Mesothelial cell of epicardium (in vitro differentiated cells): ENCODE results near the gene ADGRV1. TPM values are rescaled to one million over a fixed set of nuclear protein-coding genes. Genes with fewer than 3 reads are reported as not detected.

Experiments
- DNase-seq, 2 experiments: peaks; one replicate each; pipeline ENCODE4 v3.0.0; 2021; ENCODE audit warnings: low spot score in 2 of 2; ENCODE audit not compliant: unreplicated experiment in 2 of 2
- H3K27ac Mint-ChIP-seq: 2 replicates; pipeline ENCODE4 v1.8.0; 2021; ENCODE audit warnings: mixed read lengths
- H3K27me3 Mint-ChIP-seq: 2 replicates; pipeline ENCODE4 v1.8.0; 2021; ENCODE audit warnings: low read depth, mixed read lengths
- H3K36me3 Mint-ChIP-seq: 2 replicates; pipeline ENCODE4 v1.8.0; 2021; ENCODE audit warnings: mixed read lengths
- H3K4me1 Mint-ChIP-seq: 2 replicates; pipeline ENCODE4 v1.8.0; 2021; ENCODE audit warnings: mixed read lengths
- H3K4me3 Mint-ChIP-seq: 2 replicates; pipeline ENCODE4 v1.8.0; 2021; ENCODE audit warnings: mild to moderate bottlenecking, moderate library complexity, mixed read lengths
- H3K9me3 Mint-ChIP-seq: 2 replicates; pipeline ENCODE4 v1.8.0; 2021; ENCODE audit warnings: mixed read lengths
- total RNA-seq: library from RNA; stranded (reverse); gene quantifications from 3 replicates; pipeline ENCODE4 v1.2.1, GENCODE V29; 2021
- TF ChIP-seq, protein P1 (sequence below): fragments of 200-600 bp; sonication (generic); IDR thresholded peaks from one replicate; pipeline ENCODE4 v1.5.0; 2021; ENCODE audit warnings: antibody characterized with exemption; ENCODE audit not compliant: unreplicated experiment

ADGRV1 gene
- total RNA-seq, 1 donor from 2014 or later, result 25.4 TPM

DNA sequence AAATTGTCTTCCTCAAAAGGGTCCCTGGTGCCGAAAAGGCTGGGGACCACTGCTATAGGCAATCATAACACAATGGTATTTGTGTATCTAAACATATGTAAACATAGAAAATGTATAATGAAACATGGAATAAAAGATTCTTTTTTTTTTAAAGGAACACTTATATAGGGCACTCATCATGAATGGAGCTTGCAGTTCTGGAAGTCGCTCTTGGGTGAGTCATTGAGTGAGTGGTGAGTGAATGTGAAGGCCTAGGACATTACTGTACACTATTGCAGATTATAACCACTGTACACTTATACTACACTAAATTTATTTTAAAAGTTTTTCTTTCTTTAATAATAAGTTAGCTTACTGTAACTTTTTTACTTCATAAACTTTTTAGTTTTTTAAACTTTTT, 648.1 kb downstream of the ADGRV1 start:
- Mint-ChIP-seq H3K27ac (no peak overlapping the region), H3K4me1 (no peaks in the 10 kb centered on the region), H3K4me3 (no peak overlapping the region), H3K27me3 (no peaks in the 10 kb centered on the region), H3K9me3 (no peaks in the 10 kb centered on the region), H3K36me3 (no peaks in the 10 kb centered on the region)
- TF ChIP-seq, protein P1, sequence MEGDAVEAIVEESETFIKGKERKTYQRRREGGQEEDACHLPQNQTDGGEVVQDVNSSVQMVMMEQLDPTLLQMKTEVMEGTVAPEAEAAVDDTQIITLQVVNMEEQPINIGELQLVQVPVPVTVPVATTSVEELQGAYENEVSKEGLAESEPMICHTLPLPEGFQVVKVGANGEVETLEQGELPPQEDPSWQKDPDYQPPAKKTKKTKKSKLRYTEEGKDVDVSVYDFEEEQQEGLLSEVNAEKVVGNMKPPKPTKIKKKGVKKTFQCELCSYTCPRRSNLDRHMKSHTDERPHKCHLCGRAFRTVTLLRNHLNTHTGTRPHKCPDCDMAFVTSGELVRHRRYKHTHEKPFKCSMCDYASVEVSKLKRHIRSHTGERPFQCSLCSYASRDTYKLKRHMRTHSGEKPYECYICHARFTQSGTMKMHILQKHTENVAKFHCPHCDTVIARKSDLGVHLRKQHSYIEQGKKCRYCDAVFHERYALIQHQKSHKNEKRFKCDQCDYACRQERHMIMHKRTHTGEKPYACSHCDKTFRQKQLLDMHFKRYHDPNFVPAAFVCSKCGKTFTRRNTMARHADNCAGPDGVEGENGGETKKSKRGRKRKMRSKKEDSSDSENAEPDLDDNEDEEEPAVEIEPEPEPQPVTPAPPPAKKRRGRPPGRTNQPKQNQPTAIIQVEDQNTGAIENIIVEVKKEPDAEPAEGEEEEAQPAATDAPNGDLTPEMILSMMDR, result no peak
- no peak for DNase-seq

DNA sequence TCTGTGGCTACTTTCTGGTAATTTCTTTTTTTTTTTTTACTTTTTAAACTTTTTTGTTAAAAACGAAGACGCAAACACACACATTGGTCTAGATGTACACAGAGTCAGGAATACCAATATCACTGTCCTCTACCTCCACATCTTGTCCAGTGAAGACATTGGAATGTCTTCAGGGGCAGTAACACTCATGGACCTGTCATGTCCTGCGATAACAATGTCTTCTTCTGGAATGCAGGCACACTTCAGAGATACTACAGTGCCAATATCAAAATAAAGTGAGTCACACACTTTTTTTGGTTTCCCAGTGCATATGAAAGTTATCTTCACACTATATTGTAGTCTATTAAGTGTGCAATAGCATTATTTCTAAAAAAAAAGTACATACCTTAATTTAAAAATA, 648.7 kb downstream of the ADGRV1 start:
- no peak for DNase-seq
- H3K27me3 Mint-ChIP-seq, result no peaks in the 10 kb centered on the region

DNA sequence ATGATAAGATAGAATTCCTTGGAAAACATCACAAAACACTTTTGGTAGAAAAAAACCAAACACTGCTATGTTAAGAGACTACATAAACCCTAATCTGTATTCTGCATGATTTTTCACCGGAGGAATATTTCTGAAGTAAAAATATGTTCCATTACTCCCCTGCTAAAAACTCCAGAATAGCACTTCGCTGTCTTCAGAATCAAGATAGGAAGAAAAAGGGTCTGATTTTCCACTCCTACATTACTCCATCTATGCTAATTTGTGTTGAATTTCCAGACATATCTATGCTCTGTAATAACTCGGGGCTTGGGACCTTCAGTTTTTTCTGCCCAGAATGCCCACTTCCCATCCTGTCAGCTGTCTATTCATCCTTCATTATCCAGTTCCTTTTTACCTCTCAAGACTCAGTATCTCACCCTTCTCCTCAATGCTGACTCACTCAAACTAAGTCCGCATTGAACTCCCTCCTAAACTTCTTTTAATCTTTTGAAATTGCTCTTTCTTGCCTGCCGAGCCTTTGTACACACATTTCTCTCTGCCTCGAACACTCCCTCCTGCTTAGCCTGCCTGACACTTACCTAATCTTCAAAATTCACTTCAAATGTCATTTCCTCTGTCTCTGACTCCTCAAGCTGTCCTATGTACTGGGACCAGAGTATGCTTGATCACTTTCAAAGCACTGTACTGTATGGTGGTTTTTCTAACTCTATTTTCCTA, 653.6 kb downstream of the ADGRV1 start:
- Mint-ChIP-seq H3K9me3 (no peaks in the 10 kb centered on the region), H3K36me3 (no peaks in the 10 kb centered on the region), H3K27me3 (no peaks in the 10 kb centered on the region), H3K4me3 (no peak overlapping the region), H3K27ac (no peak overlapping the region), H3K4me1 (peaks cover 2% of the 10 kb centered on the region)
- TF ChIP-seq, protein P1, result no peak
- DNase-seq, result no peak

More for the DNA sequence above, 648.7 kb downstream of the ADGRV1 start:
- H3K4me1 Mint-ChIP-seq, result no peaks in the 10 kb centered on the region
- H3K9me3 Mint-ChIP-seq, result no peaks in the 10 kb centered on the region
- no peak overlapping the region for H3K4me3 Mint-ChIP-seq
- H3K36me3 Mint-ChIP-seq, result no peaks in the 10 kb centered on the region
- TF ChIP-seq, protein P1, result no peak
- H3K27ac Mint-ChIP-seq, result no peak overlapping the region

DNA sequence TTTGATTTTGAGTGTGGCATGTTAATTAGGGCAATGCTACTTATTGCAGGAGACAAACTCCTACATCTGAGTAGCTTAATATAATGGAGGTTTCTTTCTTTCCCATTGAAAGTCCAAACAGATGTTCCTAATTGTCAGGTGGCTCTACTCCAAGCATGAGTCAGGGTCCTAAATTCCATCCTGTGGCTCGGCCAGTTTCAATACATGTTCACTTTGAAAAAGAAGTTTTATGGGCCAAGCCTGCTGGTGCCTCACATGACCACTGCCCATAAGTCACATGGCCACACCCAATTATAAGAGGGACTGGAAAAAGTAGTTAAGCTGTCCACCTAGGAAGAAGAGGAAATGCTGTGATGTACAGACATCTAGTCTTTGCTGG, 654.1 kb downstream of the ADGRV1 start:
- Mint-ChIP-seq H3K27ac (no peak overlapping the region), H3K27me3 (no peaks in the 10 kb centered on the region), H3K4me3 (no peak overlapping the region), H3K36me3 (no peaks in the 10 kb centered on the region), H3K9me3 (no peaks in the 10 kb centered on the region), H3K4me1 (peaks cover 2% of the 10 kb centered on the region)
- TF ChIP-seq, protein P1, result no peak
- DNase-seq, result peak in 1 of 2 experiments; percentile 39

Other genes starting within 250 kb of the ADGRV1 start
- gene CETN3, start 149.0 kb upstream of the ADGRV1 start, total RNA-seq, result 32.9 to 35.5 TPM (median 34.2 TPM) in 3 replicates
- 5.0 to 5.2 TPM (median 5.1 TPM) in 3 replicates for gene MBLAC2, start 84.0 kb upstream of the ADGRV1 start, total RNA-seq
- 1.6 to 2.1 TPM (median 1.7 TPM) in 3 replicates for gene POLR3G, start 83.9 kb upstream of the ADGRV1 start, total RNA-seq
- 14.5 to 16.8 TPM (median 14.8 TPM) in 3 replicates for gene LYSMD3, start 29.2 kb upstream of the ADGRV1 start, total RNA-seq